NCI-H748 (cell line): ENCODE data around the gene ZBTB2.
"Not testable (repeated sequence)": the region's sequence is repeated elsewhere in the genome, so short reads cannot be mapped to it uniquely, and the experiment has no call there.

Experiments
- DNase-seq: peaks from one replicate; lab custom pipeline; 2025; ENCODE audit not compliant: unreplicated experiment; lab: John Stamatoyannopoulos, UW

ZBTB2 gene

GRCh38 chr6:151338651-151339200, 52.6 kb downstream of the ZBTB2 start:
- no peak for DNase-seq

GRCh38 chr6:151335930-151336329, 55.4 kb downstream of the ZBTB2 start:
- no peak for DNase-seq

DNA sequence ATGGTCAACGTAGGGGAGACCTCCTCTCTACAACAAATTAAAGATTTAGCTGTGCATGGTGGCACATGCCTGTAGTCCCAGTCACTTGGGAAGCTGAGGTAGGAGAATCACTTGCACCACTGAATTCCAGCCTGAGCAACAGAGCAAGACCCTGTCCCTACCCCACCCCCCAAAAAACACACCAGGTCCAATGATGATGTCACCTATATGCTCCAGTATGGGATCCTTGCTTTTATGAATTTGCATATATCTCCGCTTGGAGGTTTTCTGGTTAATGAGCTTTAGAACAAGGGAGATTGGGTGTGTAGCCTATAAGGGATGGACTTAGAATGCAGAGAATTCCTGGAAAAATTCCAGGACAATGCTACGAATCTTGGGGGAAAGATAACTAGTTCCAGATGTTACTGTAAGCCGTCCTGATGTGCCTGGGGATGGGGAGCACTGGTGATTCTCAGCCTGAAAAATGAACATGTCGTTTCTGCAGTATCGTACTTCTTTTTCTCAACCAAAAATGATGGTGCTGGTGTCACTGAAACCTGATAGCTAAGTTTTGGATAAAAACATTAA, 61.1 kb downstream of the ZBTB2 start:
- DNase-seq: no peak

GRCh38 chr6:151327101-151327500, 64.3 kb downstream of the ZBTB2 start:
- no peak for DNase-seq

GRCh38 chr6:151326116-151326825, 65.1 kb downstream of the ZBTB2 start:
- no peak for DNase-seq

DNA sequence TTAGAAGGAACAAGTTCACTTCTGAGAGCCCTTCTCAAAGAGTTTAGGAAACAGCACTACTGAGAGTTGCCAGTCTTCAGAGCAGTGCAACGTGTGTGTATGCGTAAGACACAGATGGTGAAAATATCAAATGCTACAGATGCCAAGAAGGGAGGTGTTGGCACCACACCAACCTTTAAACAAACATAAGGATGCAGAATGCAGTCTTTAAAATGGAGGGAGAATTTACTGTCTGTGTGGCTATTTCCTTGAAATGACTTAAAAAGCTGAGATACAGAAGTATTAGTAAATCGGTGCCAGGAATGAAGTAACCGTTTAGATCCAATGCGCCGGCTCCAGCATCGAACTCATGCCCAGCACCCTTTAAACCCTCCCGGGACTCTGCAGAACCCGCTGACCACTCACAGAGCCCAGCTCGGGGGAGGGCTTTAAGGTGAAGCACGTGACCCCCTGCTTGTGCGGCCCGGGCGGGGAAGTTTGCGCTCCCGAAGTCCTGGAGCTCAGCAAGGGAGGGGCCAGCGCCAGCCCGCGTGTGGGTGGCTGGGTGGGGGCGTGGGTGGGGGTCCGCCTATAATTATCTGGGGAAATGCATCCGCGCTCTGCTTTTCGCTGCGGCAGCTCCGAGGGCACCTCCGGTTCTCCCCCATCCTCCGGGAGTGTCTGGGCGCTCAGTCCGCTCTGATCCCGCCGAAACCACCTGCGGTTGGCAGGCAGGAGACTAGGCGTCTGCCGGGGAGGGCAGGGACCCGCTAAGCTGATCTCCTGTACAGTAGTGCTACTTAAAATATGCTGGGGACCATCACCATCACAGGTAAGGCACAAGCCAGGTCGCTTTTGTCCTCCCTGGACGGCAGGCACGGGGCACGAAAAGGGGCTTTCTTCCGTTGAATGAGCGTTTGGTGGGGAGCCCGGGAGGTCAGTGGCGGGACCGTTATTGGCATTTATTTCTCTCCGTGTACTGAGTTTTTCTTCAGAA, 66.0 kb downstream of the ZBTB2 start:
- peak; percentile 26 for DNase-seq

DNA sequence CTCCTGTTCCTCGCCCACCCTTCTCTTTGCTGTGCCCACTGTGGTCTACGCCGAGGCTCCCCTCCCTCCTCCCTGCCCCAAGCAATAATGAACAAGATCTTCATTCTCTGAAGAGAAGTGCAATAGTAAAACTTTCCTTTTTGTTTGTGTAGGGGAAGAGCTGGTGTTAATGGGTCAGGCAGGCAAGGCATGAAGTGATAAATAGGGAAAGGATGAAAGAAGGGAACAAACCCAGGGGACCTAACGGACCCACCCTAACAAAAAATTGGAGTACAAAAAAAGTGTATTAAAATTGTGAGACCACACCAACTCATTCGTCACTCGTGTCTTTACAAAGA, 66.9 kb downstream of the ZBTB2 start:
- no peak for DNase-seq

DNA sequence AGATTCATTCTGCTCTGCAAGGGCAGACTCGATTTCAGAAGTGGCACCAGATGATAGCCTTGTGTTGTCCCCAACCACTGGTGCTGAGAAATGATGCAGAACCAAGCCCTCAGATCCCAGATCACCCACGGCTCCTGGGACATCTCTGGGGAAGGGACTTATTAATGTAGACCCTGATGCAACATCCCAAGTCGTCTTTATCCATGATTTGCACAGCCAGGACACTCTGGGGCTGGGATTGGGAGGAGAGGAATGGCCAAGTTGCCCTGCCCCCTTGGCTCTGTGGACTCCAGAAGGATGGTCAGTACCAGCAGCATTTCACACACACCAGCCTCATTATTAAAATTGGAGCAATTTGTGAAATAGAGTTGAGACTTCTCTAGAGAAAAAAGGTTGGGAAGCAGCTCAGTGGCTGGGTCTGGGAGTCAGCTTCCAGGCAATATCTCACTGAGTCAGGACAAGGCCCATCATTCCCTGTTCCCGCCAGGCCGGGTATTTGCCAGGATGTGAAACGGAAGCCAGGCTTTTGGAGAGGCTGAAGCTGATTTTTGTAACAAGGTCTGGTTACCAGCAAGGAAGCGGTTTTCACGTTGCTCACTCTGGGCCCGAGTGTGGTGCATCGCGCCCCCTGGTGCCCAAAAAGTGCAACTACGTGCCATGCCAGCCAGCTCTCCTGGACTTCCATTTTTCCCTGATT, 67.4 kb downstream of the ZBTB2 start:
- peak; percentile 85 for DNase-seq

- DNase-seq: peak; percentile 35
Observed at GRCh38 chr6:151322570-151322969, 68.8 kb downstream of the ZBTB2 start.

DNA sequence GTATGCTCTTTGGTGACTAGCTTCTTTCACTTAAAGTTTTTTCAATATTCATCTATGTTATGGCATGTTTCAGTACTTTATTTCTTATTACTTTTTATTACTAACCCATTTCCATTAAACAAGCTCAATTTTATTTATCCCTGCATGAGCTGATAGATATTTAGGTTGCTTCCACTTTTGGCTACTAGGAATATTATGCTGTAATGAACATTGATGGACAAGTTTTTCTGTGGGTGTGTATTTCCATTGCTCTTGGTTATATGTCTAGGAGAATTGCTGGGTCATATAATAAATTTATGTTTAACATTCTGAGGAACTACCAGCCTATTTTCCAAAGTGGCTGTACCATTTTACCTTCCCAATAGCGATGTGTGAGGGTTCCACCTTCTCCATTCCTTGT, 69.9 kb downstream of the ZBTB2 start:
- DNase-seq: no peak

- no peak for DNase-seq
Observed at GRCh38 chr6:151320140-151320539, 71.2 kb downstream of the ZBTB2 start.

DNA sequence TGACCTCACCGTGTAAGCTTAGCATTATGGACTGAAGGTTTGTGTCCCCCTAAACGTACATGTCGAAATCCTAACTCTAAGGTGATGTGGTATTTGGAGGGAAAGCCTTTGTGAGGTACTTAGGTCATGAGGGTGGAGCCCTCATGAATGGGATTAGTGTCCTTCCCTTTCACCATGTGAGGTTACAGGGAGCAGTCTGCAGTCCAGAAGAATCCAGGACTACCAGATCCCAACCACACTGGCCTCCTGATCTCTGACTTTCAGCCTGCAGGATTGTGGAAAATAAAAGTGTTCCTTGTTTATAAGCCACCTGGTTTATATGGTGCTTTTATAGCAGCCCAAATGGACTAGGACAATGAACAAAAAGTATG, 73.4 kb downstream of the ZBTB2 start:
- no peak for DNase-seq

GRCh38 chr6:151317103-151317994, 74.0 kb downstream of the ZBTB2 start:
- DNase-seq: no peak

DNA sequence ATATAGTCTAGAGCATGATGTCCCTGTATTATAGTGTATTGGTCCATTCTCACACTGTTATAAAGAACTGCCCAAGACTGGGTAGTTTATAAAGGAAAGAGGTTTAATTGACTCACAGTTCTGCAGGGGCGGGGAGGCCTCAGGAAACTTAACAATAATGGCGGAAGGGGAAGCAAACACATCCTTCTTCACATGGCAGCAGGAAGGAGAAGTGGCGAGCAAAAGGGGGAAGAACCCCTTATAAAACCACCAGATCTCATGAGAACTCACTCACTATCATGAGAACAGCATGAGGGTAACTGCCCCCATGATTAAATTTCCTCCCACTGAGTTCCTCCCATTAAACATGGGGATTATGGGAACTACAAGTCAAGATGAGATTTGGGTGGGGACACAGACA, 75.7 kb downstream of the ZBTB2 start:
- DNase-seq: not testable (repeated sequence)
